Measurements from ENCODE around the gene ALG12. TPM values are rescaled to one million over a fixed set of nuclear protein-coding genes. Genes with fewer than 3 reads are reported as not detected.

ALG12 gene
- total and polyA plus RNA-seq, 2 of the 4 experiments (the other 2 are of a cell fraction), result 7.2 to 10.9 TPM

GRCh38 chr22:49961005-49961600, 42.9 kb upstream of the ALG12 start:
- ATAC-seq (ENCODE audit: low read depth) (peak; percentile 0; the same call in 1 of the 2 replicates), DNase-seq (no peak)
- Histone ChIP-seq H3K4ac (ENCODE audit: low read depth, low read length) (no peak overlapping the region), H2BK20ac (ENCODE audit: low read depth, low read length) (no peak overlapping the region), H2BK15ac (ENCODE audit: low read depth, low read length) (no peak overlapping the region), H3K9me1 (ENCODE audit: insufficient read depth, low read length) (peaks cover 3% of the 10 kb centered on the region; the same call in 1 of the 2 replicates), H3K79me1 (ENCODE audit: low read depth in 1 of 2, low read length in 2 of 2) (peaks cover 16 to 44% of the 10 kb centered on the region in 2 experiments), H3K36me3 (ENCODE audit: control insufficient read depth, insufficient read depth, low read length) (peaks cover 30% of the 10 kb centered on the region), H3K27ac (ENCODE audit: insufficient read depth, low read length) (peak overlapping the region; percentile 67), H3K9me3 (ENCODE audit: control insufficient read depth, insufficient read depth, low read length) (no peaks in the 10 kb centered on the region), H2BK5ac (ENCODE audit: low read depth, low read length, poor library complexity, severe bottlenecking) (peak overlapping the region; percentile 67), H3K23ac (ENCODE audit: low read depth, low read length) (no peak overlapping the region), H3K14ac (replicated peaks; ENCODE audit: low read depth, low read length) (no peak overlapping the region), H2AFZ (replicated peaks; ENCODE audit: low read length, poor library complexity) (peak overlapping the region; percentile 97), H4K5ac (ENCODE audit: low read depth, low read length) (no peak overlapping the region), H4K8ac (ENCODE audit: low read depth in 2 of 2, low read length in 2 of 2) (no peak overlapping the region), H3K56ac (ENCODE audit: extremely low read depth, insufficient read depth, low read length) (peak overlapping the region; percentile 17; the same call in 1 of the 2 replicates), H4K91ac (ENCODE audit: insufficient read depth, low read depth, low read length) (no peak overlapping the region; the same call in 1 of the 2 replicates), H3K4me3 (ENCODE audit: insufficient read depth, low read depth, low read length) (peak overlapping the region; percentile 58), H2BK120ac (ENCODE audit: low read depth, low read length) (no peak overlapping the region), H3K9ac (ENCODE audit: low read depth, low read length) (peak overlapping the region; percentile 68), H2AK9ac (replicated peaks; ENCODE audit: low read depth, low read length, poor library complexity) (peak overlapping the region; percentile 96), H3K27me3 (ENCODE audit: control insufficient read depth, insufficient read depth, low read length) (no peaks in the 10 kb centered on the region), H3K4me2 (ENCODE audit: low read depth, low read length) (peak overlapping the region; percentile 57), H4K20me1 (ENCODE audit: insufficient read depth, low read length) (peaks cover 37% of the 10 kb centered on the region), H3K18ac (ENCODE audit: low read depth, low read length) (no peak overlapping the region), H2AK5ac (ENCODE audit: low read depth, low read length) (peak overlapping the region; percentile 67; the same call in 1 of the 2 replicates), H3K4me1 (ENCODE audit: control insufficient read depth, insufficient read depth, low read length) (peaks cover 21% of the 10 kb centered on the region)
- BruUV-seq (replicated peaks), result no TSS peak
- intact Hi-C loops (cut with micrococcal nuclease) (no loop called here), dilution Hi-C loops (cut with HindIII; ENCODE audit: low sequenced_read_pairs, unreplicated experiment) (no loop called here), in situ Hi-C loops (cut with MboI; ENCODE audit: low sequenced_read_pairs) (no loop called here)
- ChIA-PET CTCF (no interaction called here), POLR2A (ENCODE audit: unreplicated experiment) (no interaction called here)
- 0% methylated on average over 47 of the region's 84 CpGs; no CpG with 5 or more reads in 1 of the 2 experiments for WGBS, 2 experiments (ENCODE audit: extremely low coverage in 2 of 2, insufficient read length in 1 of 2)
- no peak for TF ChIP-seq FOS (IDR thresholded peaks at IDR 0.05; ENCODE audit: low read depth, low read length)
- no peak for TF ChIP-seq MAFK (IDR thresholded peaks at IDR 0.05; ENCODE audit: low read depth, low read length)
- TF ChIP-seq CHD1 (IDR thresholded peaks at IDR 0.05; ENCODE audit: low read depth, low read length), result no peak; the same call in 1 of the 2 replicates
- TF ChIP-seq USF2 (IDR thresholded peaks at IDR 0.05; ENCODE audit: low read depth, low read length), result no peak
- TF ChIP-seq BHLHE40 (IDR thresholded peaks at IDR 0.05; ENCODE audit: low read depth, low read length), result no peak
- no peak for TF ChIP-seq RFX5 (IDR thresholded peaks at IDR 0.05; ENCODE audit: low read depth, low read length)
- no peak for TF ChIP-seq SMC3 (IDR thresholded peaks at IDR 0.05; ENCODE audit: low read depth, low read length)
- no peak for TF ChIP-seq MXI1 (IDR thresholded peaks at IDR 0.05; ENCODE audit: borderline replicate concordance, low read depth, low read length)
- TF ChIP-seq ELK1 (IDR thresholded peaks at IDR 0.05; ENCODE audit: borderline replicate concordance, low read depth, low read length), result no peak
- no peak for TF ChIP-seq MAZ (IDR thresholded peaks at IDR 0.05; ENCODE audit: borderline replicate concordance, low read depth, low read length)

Measured in IMR-90 (cell line).